ENCODE data around the gene GABRB3. TPM values are rescaled to one million over a fixed set of nuclear protein-coding genes. Genes with fewer than 3 reads are reported as not detected.
A peak's percentile ranks its signal among the peaks of the same experiment; 100 is the strongest.

The GABRB3 gene
- total and polyA plus RNA-seq, 2 of the 8 experiments (the other 6 are each of a cell fraction or from before 2014, with no cell fraction given), result 98.8 to 163 TPM

GRCh38 chr15:26620528-26621458 lies 152.1 kb downstream of the GABRB3 start:
- CTCF ChIA-PET (ENCODE audit: partially characterized antibody), result interaction anchor here (1.1 kb wide), 1 partner anchor 8 kb away, joined by 3 read pairs; no protein-coding TSS in a partner anchor
- TF ChIP-seq RNF2 (IDR thresholded peaks at IDR 0.05; ENCODE audit: borderline replicate concordance, low read depth, low read length, missing control alignments, poor library complexity, severe bottlenecking) (no peak), HDAC6 (IDR thresholded peaks at IDR 0.05; ENCODE audit: low read depth, low read length) (no peak), CEBPB (IDR thresholded peaks at IDR 0.05; ENCODE audit: low read depth, low read length) (no peak), CBX5 (IDR thresholded peaks at IDR 0.05; ENCODE audit: low read depth, low read length) (no peak), EZH2 (IDR thresholded peaks at IDR 0.05; ENCODE audit: low read depth, low read length, severe bottlenecking) (no peak), TCF12 (IDR thresholded peaks at IDR 0.05; ENCODE audit: low read depth, low read length) (no peak), KDM1A (IDR thresholded peaks at IDR 0.05; ENCODE audit: borderline replicate concordance, low read length) (no peak), TAF7 (optimal IDR thresholded peaks at IDR 0.05; ENCODE audit: borderline replicate concordance, low read depth, low read length) (no peak), FOSL1 (IDR thresholded peaks at IDR 0.05; ENCODE audit: insufficient read depth, low read depth, low read length) (no peak), EGR1 (IDR thresholded peaks at IDR 0.05; ENCODE audit: borderline replicate concordance, low read depth, low read length) (no peak)

More at GRCh38 chr15:26620528-26621458, 152.1 kb downstream of the GABRB3 start:
- Histone ChIP-seq H3K56ac (replicated peaks; ENCODE audit: insufficient read length, low read depth, low read length) (no peak overlapping the region), H3K27ac (ENCODE audit: low read depth, low read length) (no peak overlapping the region), H2AFZ (ENCODE audit: low read length) (no peak overlapping the region), H3K27me3 (replicated peaks in 1 of 4; ENCODE audit: control insufficient read depth in 3 of 4, extremely low read depth in 1 of 4, insufficient read depth in 3 of 4, low read length in 3 of 4) (no peaks in the 10 kb centered on the region), H3K9ac (replicated peaks in 1 of 4; ENCODE audit: extremely low read depth in 1 of 4, low read depth in 3 of 4, low read length in 3 of 4) (no peak overlapping the region), H3K23ac (ENCODE audit: insufficient read length) (no peak overlapping the region), H2BK20ac (ENCODE audit: low read length) (no peak overlapping the region), H3K4me2 (ENCODE audit: insufficient read depth in 1 of 2, low read depth in 2 of 2, low read length in 2 of 2) (no peak overlapping the region), H2BK15ac (ENCODE audit: low read length) (no peak overlapping the region), H3K79me1 (ENCODE audit: low read depth, low read length) (peaks cover 10% of the 10 kb centered on the region), H3K18ac (ENCODE audit: extremely low read depth, low read length) (no peak overlapping the region), H2BK120ac (replicated peaks; ENCODE audit: low read depth, low read length) (no peak overlapping the region), H2AK5ac (ENCODE audit: low read depth, low read length) (no peak overlapping the region), H4K20me1 (replicated peaks in 1 of 2; ENCODE audit: control insufficient read depth in 1 of 2, insufficient read depth in 2 of 2, low read length in 2 of 2) (peaks cover 0 to 7% of the 10 kb centered on the region in 2 experiments), H2BK5ac (ENCODE audit: low read depth, low read length) (no peak overlapping the region), H4K5ac (ENCODE audit: insufficient read length, low read depth, low read length) (no peak overlapping the region), H3K4ac (replicated peaks; ENCODE audit: insufficient read length, low read depth, low read length) (no peak overlapping the region), H3K36me3 (ENCODE audit: control insufficient read depth in 2 of 4, insufficient read depth in 4 of 4, low read length in 3 of 4) (peaks cover 0 to 9% (median 5%) of the 10 kb centered on the region in 4 experiments; a peak in 4 of 8 replicates), H3K4me1 (replicated peaks in 1 of 4; ENCODE audit: control insufficient read depth in 3 of 4, insufficient read depth in 4 of 4, low read length in 3 of 4) (peaks cover 2 to 22% (median 9%) of the 10 kb centered on the region in 4 experiments; a peak in 5 of 7 replicates), H3K14ac (ENCODE audit: insufficient read length) (no peak overlapping the region), H4K8ac (ENCODE audit: extremely low read depth, insufficient read depth, low read length) (no peak overlapping the region), H3K9me3 (ENCODE audit: insufficient read depth in 2 of 2, low read depth in 1 of 2, low read length in 1 of 2) (no peaks in the 10 kb centered on the region), H2BK12ac (ENCODE audit: low read depth, low read length) (no peak overlapping the region), H3K79me2 (ENCODE audit: control insufficient read depth in 1 of 2, insufficient read depth in 2 of 2, low read length in 2 of 2) (peaks cover 0 to 54% of the 10 kb centered on the region in 2 experiments; a peak in 2 of 4 replicates), H4K91ac (replicated peaks; ENCODE audit: insufficient read length, low read length) (no peak overlapping the region), H3K4me3 (ENCODE audit: extremely low read depth in 1 of 4, insufficient read depth in 2 of 4, low read depth in 3 of 4, low read length in 4 of 4) (no peak overlapping the region), H3K23me2 (ENCODE audit: low read depth, low read length) (no peaks in the 10 kb centered on the region; the same call in 1 of the 2 replicates)
- POLR2A ChIA-PET (ENCODE audit: partially characterized antibody), result interaction anchor here (0.9 kb wide), 1 partner anchor 10 kb away, joined by 3 read pairs; no protein-coding TSS in a partner anchor
- WGBS, 2 experiments (ENCODE audit: extremely low coverage in 1 of 2, insufficient coverage in 1 of 2, insufficient read length in 1 of 2, insufficient replicate concordance in 2 of 2, low coverage in 1 of 2, low lambda C conversion rate in 2 of 2, missing lambda C conversion rate in 1 of 2), result 93% methylated on average over 10 of the region's 10 CpGs; no CpG with 5 or more reads in 1 of the 2 experiments
- FAIRE-seq (peak; percentile 36), DNase-seq (ENCODE audit: low read depth in 1 of 2, low spot score in 2 of 2) (no peak)

Measured in H1 (cell line).